HG03342 (cell line): ENCODE data around the gene XPO4.
"Not testable (repeated sequence)": the region's sequence is repeated elsewhere in the genome, so short reads cannot be mapped to it uniquely, and the experiment has no call there.

Experiments
- ATAC-seq: cut with Tn5 transposase; IDR thresholded peaks from one replicate; pipeline ENCODE4 v1.9.1; 2021; ENCODE audit warnings: mild to moderate bottlenecking, moderate library complexity; ENCODE audit not compliant: unreplicated experiment

Gene XPO4

GRCh38 chr13:20902438-20903163, at the start of gene XPO4:
XPO4 (minus strand) TSS chr13:20902746; CDS start chr13:20902738, 8 bp downstream.
- peak; percentile 89 for ATAC-seq

- not testable (repeated sequence) for ATAC-seq
These were observed 45.5 kb upstream of the XPO4 start for GRCh38 chr13:20948001-20948400.

GRCh38 chr13:20945952-20946383, 43.4 kb upstream of the XPO4 start:
- ATAC-seq: no peak

- ATAC-seq: no peak
These were observed 40.5 kb upstream of the XPO4 start for GRCh38 chr13:20942938-20943559.

- not testable (repeated sequence) for ATAC-seq
These were observed 38.0 kb upstream of the XPO4 start for GRCh38 chr13:20940511-20940910.

- ATAC-seq: no peak
These were observed 37.5 kb upstream of the XPO4 start for GRCh38 chr13:20940083-20940482.

GRCh38 chr13:20939662-20940061, 37.1 kb upstream of the XPO4 start:
- no peak for ATAC-seq

- no peak for ATAC-seq
These were observed 35.8 kb upstream of the XPO4 start for GRCh38 chr13:20938302-20938701.

GRCh38 chr13:20927596-20928257, 25.2 kb upstream of the XPO4 start:
- no peak for ATAC-seq

GRCh38 chr13:20925395-20925790, 22.8 kb upstream of the XPO4 start:
- ATAC-seq: not testable (repeated sequence)

GRCh38 chr13:20924758-20925394, 22.3 kb upstream of the XPO4 start:
- no peak for ATAC-seq

- no peak for ATAC-seq
These were observed 20.7 kb upstream of the XPO4 start for GRCh38 chr13:20923272-20923671.

GRCh38 chr13:20921572-20921971, 19.0 kb upstream of the XPO4 start:
- no peak for ATAC-seq

GRCh38 chr13:20915676-20916075, 13.1 kb upstream of the XPO4 start:
- not testable (repeated sequence) for ATAC-seq

- no peak for ATAC-seq
These were observed 8.5 kb upstream of the XPO4 start for GRCh38 chr13:20911037-20911436.

GRCh38 chr13:20908714-20909497, 6.4 kb upstream of the XPO4 start:
- ATAC-seq: no peak

- ATAC-seq: no peak
These were observed 2.4 kb upstream of the XPO4 start for GRCh38 chr13:20904908-20905307.

GRCh38 chr13:20903164-20903475, 574 bp upstream of the XPO4 start:
- no peak for ATAC-seq

- peak; percentile 34 for ATAC-seq
These were observed 693 bp downstream of the XPO4 start for GRCh38 chr13:20901668-20902437.

GRCh38 chr13:20894245-20894644, 8.3 kb downstream of the XPO4 start:
- no peak for ATAC-seq
